Right ventricle myocardium inferior (tissue), 1 donor: Measurements from ENCODE around the gene FAM120A. TPM values are rescaled to one million over a fixed set of nuclear protein-coding genes. Genes with fewer than 3 reads are reported as not detected.

Source experiments
- ATAC-seq: fragments of 200-7000 bp; cut with Tn5 transposase; one replicate; pipeline ENCODE4 v1.9.1; 2020; ENCODE audit warnings: mild to moderate bottlenecking, moderate library complexity
- DNase-seq: peaks from one replicate; pipeline ENCODE4 v3.0.0; 2021; ENCODE audit errors: missing footprints
- intact Hi-C: fragments of 100-400 bp; cut with DNase I; formaldehyde crosslinking; loops from one replicate; pipeline ENCODE4 v1.11.0; 2022
- total RNA-seq: library from RNA; stranded (reverse); fragmentation: NEBNext Ultra II Directional; extraction: Animal tissue kit (Norgen Biotek cat#: 25700); gene quantifications from one replicate; pipeline ENCODE4 v1.2.1, GENCODE V29; 2021
- donor health status: DM: no; HTN: yes; CAD: no; lungs with severe emphysema.

FAM120A gene
- total RNA-seq, 1 donor from 2014 or later: 94.1 TPM

DNA sequence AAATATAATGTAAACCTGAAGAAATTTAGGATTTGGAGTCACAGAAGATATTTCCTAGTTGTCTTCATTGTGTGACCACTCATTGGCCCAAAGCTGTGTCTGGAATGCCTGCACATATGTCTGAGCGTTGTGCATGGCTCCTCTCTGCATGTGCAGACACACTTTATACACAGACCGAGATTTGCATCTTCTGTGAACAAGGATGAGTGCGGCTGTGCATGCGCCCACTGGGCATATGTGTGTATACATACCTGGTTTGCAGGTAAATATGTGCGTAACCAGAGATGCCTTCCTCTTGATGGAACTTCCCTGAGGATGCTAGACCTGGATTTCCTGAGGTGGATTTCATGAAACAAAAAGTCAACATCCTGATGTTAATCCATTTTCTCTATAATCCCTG lies 144.0 kb downstream of the FAM120A start:
- intact Hi-C loops: loop anchor here (1.0 kb wide), 1 partner anchor 12 kb away; no protein-coding TSS in a partner anchor
- no peak for DNase-seq
- no peak for ATAC-seq

DNA sequence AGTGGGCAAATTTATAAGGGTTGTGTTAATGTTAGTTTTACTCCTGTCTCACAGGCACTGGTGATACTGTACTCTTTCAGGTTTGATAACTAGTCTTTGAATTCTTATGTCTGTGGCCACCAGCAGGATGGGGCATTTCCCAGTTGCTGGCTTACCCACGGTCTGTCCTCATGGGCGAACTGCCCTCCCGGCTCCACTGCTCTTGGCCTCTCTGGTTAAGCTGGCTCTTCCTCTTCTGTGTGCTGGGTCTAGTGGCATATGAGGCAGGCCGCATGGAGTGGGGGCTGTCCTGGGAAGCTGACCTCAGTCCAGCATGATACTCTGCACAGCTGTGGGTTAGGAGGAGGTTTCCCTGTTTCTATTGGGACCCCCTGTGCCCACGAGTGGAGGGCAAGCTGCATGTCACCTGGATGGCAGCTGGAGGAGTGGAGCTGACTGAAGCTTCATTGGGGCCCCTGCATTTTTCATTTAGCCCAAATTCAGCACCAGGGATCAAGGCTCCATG lies 144.4 kb downstream of the FAM120A start:
- ATAC-seq (no peak), DNase-seq (no peak)
- intact Hi-C loops: loop anchor here (1.0 kb wide), 1 partner anchor 11 kb away; no protein-coding TSS in a partner anchor

DNA sequence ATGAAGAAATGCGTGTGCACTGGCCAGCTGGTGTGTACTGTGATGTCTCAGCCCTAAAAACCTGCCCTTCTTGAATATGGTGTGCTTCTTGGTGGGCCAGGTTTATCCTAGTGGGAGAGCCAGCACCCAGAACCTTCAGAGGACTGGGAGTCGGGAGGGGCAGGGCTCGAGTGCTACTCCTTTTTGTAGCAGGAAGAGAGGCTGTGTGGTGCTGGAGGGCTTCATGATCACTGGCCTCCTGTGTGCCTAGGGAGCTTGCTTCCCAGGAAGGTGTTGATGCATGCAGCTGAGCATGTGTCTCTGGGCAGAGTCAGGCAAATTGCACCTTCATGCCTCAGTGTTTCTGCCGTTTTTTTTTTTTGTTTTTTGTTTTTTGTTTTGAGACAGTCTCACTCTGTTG lies 144.9 kb downstream of the FAM120A start:
- DNase-seq (no peak), ATAC-seq (no peak)
- intact Hi-C loops: no loop called here

DNA sequence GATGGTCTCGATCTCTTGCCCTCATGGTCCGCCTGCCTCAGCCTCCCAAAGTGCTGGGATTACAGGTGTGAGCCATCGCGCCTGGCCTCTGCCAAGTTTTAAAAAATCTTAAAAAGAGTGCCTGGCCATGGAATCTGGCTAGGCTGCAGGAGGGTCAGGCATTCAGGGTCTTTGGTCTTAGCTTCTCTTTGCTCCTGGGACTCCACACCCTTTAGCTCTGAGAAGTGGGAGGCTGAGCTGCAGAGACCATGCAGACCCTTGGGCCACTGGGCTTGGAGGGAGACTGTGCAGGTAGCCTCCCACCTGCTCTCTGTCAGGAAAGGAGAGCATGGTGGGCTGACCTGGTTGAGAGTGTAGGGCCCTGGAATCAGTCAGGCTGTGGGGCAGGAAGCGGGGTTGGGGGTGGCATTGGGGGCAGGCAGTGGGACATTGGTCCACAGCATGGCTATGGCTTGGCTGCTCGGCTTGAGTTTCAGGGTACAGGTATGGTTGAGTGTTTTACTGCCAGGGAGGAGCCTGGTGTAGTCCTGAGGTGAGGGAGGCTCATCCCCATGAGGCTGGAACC lies 145.7 kb downstream of the FAM120A start:
- DNase-seq (no peak), ATAC-seq (no peak)
- intact Hi-C loops: no loop called here

DNA sequence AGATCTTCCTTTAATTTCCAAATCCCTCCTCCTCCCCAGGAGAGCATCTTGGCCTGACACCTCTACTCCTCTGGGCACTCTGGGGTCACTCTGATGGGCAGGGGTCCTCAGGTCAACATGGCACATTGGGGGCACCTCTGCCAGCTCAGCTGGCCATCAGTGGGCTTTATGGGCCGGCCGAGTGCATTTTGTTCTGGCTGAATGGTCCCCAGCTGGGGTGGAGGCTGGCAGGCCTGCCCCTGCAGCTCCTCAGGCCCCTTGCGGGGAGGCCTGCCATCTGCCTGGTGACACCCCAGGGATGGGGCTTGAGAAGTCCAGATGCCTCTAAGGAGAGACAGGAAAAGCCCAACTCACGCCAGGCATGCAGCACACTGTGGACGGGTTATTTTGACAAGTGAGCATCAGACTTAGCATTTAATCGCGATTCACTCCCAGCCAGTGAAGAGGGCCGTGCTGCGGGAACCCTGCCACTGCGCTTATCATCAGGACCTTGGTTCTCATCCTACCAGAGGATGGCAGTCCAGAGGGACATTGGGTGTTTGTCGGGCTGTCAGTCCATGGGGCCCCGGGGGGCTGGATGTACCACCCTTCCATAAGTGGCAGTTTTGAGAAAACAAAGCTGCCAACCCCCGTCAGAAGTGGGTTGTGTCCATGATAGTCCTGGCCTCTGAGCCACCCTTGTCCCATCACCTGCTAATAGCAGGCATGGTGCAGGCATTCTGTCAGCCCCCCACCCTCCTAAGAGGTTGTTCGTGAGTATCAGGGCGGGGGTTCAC lies 146.6 kb downstream of the FAM120A start:
- no peak for DNase-seq
- intact Hi-C loops: no loop called here
- ATAC-seq: no peak

DNA sequence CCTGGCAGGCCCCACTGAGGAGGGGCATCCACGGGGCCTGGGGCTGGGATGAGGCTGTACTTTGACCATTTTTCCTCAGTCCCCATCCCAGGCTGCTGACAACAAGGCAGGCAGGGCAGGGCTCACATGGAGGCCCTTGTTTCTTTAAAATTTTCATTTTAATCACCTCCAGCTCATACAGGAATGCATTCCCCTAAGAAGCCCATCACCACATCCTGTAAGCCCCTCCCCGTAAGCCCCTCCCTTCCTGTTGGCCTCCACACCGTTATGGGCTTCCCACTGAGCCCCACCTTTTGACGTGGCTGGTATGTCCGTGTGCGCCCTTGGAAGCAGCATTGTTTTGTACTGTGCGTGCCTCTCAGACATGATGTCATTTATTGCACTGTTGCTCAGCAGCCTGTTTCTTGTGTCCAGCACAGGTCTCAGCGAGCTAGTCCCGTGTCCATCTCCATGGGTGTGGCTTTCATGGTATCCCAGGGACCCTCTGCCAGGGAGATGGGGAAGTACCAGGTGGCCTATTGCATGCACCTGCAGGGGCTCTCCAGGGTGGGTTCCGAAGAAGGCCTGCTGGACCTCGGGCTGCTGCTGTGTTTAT lies 147.3 kb downstream of the FAM120A start:
- ATAC-seq (no peak), DNase-seq (no peak)
- intact Hi-C loops: no loop called here

DNA sequence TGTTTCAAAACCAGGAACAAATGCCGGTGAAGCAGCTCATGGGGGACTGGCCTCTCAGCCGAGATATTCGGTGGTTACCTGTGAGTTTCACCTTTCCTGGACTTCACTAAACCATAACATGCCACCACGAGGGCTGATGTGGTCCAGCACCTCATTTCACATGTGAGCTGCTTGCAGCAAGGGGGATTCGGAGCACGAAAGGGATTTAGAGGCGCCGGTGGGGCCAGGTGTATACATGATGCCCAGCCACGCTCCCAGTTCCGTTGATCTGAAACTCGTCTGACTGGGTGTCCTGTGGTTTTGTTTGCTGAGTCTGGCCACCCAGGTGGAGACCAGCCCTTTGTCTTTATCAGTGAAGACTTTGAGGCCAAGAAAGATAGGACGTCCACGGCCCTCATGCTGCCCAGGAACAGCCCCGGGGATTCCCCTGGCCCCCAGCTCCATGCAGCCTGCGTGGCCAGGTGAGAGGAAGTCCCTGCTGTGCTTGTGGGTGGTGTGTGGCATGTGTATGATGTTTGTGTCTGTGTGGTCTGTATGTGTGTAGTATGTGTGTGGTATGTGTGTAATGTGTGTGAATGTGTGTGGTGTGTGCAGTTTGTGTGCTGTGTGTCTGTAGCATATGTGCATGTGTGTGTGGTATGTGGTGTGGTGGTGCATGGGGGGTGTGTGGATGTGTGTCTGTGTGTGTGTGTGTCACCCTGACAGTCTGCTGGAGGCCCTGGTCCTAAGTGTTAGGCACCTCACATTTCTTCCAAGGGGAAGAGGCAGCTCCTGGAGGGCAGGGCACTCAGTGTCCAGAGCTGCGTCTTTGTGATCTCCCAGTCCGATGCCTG lies 148.3 kb downstream of the FAM120A start:
- intact Hi-C loops: no loop called here
- DNase-seq (no peak), ATAC-seq (no peak)

DNA sequence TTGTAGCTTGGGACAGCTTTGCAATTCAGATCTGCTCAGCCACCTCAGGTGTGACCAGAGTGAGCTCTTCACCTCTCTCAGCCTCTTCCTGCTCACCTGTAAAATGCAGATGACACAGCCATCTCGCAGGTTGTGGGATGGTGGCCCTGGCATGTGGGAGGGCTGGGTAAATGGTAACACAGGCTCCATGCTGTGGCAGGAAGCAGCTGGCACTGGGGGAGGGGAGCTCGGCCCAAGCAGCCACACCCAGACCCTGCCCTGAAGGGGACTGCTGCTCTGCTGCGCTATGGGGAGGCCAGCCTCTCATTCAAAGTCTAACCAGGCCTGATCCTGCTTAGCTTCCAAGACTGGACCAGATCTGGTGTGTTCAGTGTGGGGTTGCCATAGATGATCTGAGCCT lies 149.0 kb downstream of the FAM120A start:
- no peak for ATAC-seq
- DNase-seq: no peak
- intact Hi-C loops: no loop called here

DNA sequence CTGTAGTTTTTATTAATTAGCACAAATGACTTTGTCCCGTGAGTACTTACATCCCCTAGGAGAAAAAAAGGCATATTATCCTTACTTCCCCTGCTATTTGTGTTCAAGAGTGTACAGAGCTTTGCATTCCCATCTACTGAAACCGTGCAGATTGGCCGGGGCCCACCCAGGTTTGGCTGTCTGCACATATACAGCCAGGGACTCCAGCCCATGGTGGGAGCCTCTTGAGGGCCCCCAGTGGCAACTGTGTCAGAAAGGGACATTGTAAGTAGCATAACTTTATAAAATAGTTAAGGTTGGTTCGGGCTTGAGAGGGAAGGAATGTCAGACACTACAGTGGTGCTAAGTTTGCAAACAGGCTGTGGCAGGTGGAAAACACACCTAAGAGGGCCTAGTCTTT lies 149.6 kb downstream of the FAM120A start:
- DNase-seq: no peak
- intact Hi-C loops: no loop called here
- ATAC-seq: no peak

DNA sequence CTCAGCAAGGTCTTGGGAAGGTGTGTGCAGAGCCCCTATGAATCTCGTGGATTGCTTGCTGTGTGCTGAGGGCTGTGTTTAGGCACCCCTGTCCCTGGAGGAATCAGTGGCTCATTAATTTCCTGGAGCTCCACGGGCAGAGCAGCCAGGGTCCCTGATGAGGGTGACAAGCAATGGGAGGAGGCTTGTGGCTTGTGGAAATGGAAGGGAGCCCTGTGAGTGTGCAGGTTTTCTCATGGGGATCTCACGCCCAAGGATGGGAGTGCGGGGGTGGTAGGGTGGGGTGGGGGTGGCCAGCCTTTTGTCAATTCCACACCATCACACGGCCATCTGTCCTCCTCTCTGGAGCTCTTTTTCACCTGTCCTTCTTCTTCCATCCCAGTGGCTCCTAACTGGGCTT lies 150.2 kb downstream of the FAM120A start:
- ATAC-seq (no peak), DNase-seq (no peak)
- intact Hi-C loops: no loop called here

DNA sequence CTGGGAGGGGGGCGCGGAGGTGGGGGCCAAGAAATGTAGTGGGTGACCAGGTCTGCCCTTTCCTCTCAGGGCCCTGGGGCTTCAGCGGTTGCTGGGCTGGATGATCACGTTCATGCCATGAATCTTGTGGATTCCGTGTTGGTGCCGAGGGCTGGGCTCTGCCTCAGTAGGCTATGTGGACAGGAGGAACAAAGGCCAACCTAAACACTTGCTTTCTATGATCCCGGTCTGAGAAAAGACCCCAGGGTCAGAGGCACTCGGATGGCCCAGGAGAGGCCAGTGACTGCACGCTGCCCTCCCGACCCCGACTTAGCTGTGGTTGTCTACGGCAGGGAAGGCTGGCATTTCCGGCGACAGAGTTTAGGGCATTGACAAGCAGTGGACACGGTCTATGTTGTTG lies 151.5 kb downstream of the FAM120A start:
- ATAC-seq (no peak), DNase-seq (no peak)
- intact Hi-C loops: no loop called here

DNA sequence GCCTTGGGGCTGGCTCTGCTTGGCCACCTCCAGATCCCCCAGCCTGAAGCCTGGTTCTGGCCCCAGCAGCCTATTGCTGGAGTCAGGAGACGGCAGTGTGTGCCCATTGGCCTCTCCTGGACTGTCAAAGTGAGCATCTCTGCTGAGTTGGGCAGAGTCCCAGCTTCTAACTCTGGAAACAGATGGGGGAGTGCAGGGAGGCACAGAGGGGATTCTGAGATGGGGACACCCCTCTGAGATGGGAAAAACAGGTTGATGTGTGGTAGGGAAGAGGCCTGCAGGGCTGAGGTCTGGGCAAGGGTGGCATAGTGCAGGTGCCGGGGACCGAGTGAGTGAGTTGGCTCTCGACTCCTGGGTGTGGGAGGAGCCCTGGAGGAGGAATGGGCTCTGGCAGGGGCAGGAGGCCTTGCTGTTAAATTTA lies 152.4 kb downstream of the FAM120A start:
- intact Hi-C loops: no loop called here
- ATAC-seq: peak; percentile 68

DNA sequence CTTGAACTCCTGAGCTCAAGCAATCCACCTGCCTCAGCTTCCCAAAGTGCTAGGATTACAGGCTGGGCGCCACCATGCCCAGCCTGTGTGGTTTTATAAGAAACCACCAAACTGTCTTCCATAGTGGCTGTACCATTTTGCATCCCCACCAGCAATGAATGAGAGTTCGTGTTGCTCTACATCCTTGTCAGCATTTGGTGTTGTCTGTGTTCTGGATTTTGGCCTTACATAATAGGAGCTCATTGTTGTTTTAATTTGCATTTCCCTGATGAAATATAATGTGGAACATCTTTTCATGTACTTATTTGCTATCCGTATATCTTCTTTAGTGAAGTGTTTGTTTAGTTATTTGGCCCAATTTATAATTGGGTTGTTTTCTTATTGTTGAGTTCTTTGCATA lies 154.7 kb downstream of the FAM120A start:
- intact Hi-C loops: no loop called here
- ATAC-seq (no peak), DNase-seq (no peak)

More for the DNA sequence above, 152.4 kb downstream of the FAM120A start:
- DNase-seq: no peak

DNA sequence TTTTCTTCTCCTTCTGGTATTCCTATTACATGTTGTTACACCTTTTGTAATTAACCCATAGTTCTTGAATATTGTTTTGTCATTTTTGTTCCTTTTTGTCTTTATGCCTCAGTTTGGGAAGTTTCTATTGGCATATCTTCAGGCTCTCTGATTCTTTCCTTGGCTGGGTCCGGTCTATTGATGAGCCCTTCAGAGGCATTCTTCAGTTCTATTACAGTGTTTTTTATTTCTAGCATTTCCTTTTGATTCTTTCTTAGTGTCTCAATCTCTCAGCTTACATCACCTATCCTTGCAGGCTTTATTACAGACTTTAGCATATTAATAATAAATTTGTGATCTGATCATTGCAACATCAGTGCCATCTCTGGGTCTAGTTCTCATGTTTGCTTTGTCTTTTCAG lies 158.7 kb downstream of the FAM120A start:
- intact Hi-C loops: no loop called here
- ATAC-seq (no peak), DNase-seq (no peak)

DNA sequence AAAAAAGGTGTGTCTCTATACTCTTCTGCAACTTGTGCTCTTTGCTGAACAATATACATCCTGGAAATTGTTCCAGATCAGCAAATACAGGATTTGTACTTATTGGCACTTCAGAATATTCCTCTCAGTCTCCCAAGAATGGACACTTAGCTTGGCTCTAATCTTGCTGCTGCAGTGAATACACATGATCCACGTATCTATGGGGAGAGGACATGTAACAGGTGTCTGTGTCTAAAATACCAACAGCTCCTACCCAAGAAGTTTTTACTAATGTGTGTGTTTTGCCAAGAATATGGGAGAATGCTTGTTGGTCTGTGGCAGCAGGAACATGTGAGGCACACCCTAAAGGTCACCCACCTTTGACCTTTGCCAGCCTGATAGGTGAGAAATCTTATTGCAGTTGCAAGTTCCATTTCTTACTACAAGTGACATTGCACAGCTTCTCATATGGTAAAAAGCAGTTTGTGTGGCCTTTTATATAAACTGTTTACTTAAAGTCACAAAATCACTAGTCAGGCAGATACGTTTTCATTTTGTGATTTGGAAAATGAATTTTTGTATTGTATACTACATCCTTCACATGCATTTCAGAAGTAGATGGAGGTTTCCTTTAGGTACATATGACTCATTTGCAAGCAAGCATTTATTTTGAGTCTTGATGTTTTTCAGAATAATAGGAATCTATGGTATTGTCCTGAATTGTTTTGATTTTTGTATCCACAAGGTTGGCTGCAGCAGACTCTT lies 160.7 kb downstream of the FAM120A start:
- intact Hi-C loops: no loop called here
- ATAC-seq (no peak), DNase-seq (no peak)

DNA sequence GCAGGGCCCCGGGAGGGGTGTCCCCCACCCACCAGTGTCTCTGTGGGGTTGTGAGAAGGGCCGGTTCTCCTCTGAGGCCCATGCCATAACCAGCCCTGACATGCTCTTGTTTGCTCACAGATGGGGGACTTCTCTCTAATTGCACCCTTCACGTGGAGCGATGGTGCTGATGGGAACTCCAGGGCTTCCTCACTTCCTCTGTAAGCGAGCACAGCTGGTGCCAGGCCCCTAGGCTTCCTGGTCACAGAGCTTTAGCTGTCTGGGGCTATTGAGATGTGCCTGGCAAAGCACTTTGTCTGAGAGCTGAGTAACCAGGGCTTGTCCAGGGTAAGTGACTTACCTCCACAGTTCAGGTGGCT lies 161.3 kb downstream of the FAM120A start:
- DNase-seq (no peak), ATAC-seq (no peak)
- intact Hi-C loops: no loop called here

DNA sequence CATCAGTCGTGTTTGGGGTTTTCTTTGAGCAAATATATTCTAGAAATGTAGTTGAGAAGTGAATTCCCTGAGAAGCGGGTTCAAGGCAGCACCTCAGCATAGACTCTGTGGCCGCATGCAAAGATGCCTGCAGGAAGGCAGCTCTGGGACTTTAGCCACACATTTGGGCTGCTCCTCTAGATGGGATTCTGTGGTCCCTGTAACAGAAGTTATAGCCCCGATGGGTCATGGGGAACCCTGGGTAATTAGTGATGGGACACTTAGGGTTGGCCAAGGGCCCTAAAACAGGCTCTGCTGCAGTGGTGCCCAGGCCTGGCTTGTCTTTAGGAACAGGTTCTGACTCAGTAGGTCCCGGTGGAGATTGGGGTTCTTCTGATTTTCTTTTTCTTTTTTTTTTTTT lies 161.7 kb downstream of the FAM120A start:
- no peak for DNase-seq
- intact Hi-C loops: no loop called here
- ATAC-seq: no peak

DNA sequence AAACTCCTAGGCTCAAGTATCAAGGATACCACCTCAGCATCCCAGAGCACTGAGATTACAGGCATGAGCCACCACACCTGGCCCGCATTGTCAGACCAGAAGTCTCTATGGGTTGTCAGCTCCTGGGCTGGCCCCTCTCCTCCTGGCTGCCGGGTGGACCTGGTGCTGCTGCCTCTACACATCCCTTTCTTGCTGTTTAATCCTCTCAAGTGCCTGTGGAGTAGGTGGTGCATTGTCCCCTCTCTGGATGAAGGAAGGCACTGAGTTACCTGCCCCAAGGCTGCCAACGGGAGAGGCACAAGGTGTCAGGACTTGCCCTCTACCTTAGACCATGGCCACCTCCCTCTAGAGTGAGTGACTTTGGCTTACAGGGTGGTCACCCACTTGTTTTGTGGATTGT lies 162.3 kb downstream of the FAM120A start:
- ATAC-seq (no peak), DNase-seq (no peak)
- intact Hi-C loops: no loop called here
